Suppressor macrophage treated with lipopolysaccharide for 4 hours (primary cell): ENCODE measurements around the gene MX2.
"Not testable (repeated sequence)": the region's sequence is repeated elsewhere in the genome, so short reads cannot be mapped to it uniquely, and the experiment has no call there.

Source experiments
- DNase-seq: peaks from one replicate; pipeline ENCODE4 v3.0.0-alpha.2; 2020

MX2 gene

GRCh38 chr21:41342035-41342434 lies 19.8 kb upstream of the MX2 start:
- no peak for DNase-seq

GRCh38 chr21:41344146-41344545 lies 17.7 kb upstream of the MX2 start:
- DNase-seq = no peak

- no peak for DNase-seq
Measured at GRCh38 chr21:41345356-41345755, 16.5 kb upstream of the MX2 start.

GRCh38 chr21:41345934-41346685 lies 15.7 kb upstream of the MX2 start:
- DNase-seq = no peak

- no peak for DNase-seq
Measured at GRCh38 chr21:41346758-41347157, 15.1 kb upstream of the MX2 start.

- DNase-seq = no peak
Measured at GRCh38 chr21:41348434-41348833, 13.4 kb upstream of the MX2 start.

- DNase-seq = no peak
Measured at GRCh38 chr21:41349126-41349525, 12.7 kb upstream of the MX2 start.

GRCh38 chr21:41349619-41350390 lies 12.0 kb upstream of the MX2 start:
- no peak for DNase-seq

GRCh38 chr21:41350436-41351155 lies 11.2 kb upstream of the MX2 start:
- no peak for DNase-seq

- no peak for DNase-seq
Measured at GRCh38 chr21:41357546-41357945, 4.3 kb upstream of the MX2 start.

GRCh38 chr21:41358193-41359166 lies 3.3 kb upstream of the MX2 start:
- no peak for DNase-seq

- DNase-seq = no peak
Measured at GRCh38 chr21:41359286-41359685, 2.5 kb upstream of the MX2 start.

- DNase-seq = not testable (repeated sequence)
Measured at GRCh38 chr21:41359754-41360071, 2.1 kb upstream of the MX2 start.

GRCh38 chr21:41360072-41360821 lies 1.6 kb upstream of the MX2 start:
- DNase-seq = peak; percentile 34

GRCh38 chr21:41361053-41361785 lies 608 bp upstream of the MX2 start:
- no peak for DNase-seq

GRCh38 chr21:41362605-41363369 lies 960 bp downstream of the MX2 start:
- no peak for DNase-seq

GRCh38 chr21:41363370-41364270 lies 1.8 kb downstream of the MX2 start:
- no peak for DNase-seq

- no peak for DNase-seq
Measured at GRCh38 chr21:41364308-41364707, 2.5 kb downstream of the MX2 start.

- no peak for DNase-seq
Measured at GRCh38 chr21:41365377-41366107, 3.7 kb downstream of the MX2 start.
